Progenitor cell of endocrine pancreas (in vitro differentiated cells): ENCODE results near the gene FHDC1. TPM values are rescaled to one million over a fixed set of nuclear protein-coding genes. Genes with fewer than 3 reads are reported as not detected.

Source experiments
- DNase-seq: peaks from one replicate; pipeline ENCODE4 v3.0.0; 2021; ENCODE audit warnings: low spot score; ENCODE audit not compliant: unreplicated experiment
- H3K27ac Mint-ChIP-seq: 2 replicates; pipeline ENCODE4 v1.8.0; 2021; ENCODE audit warnings: mild to moderate bottlenecking, moderate library complexity, mixed read lengths
- H3K27me3 Mint-ChIP-seq: 2 replicates; pipeline ENCODE4 v1.8.0; 2021; ENCODE audit warnings: mixed read lengths
- H3K36me3 Mint-ChIP-seq: 2 replicates; pipeline ENCODE4 v1.8.0; 2022; ENCODE audit warnings: mixed read lengths; ENCODE audit not compliant: insufficient read depth
- H3K4me1 Mint-ChIP-seq: 2 replicates; pipeline ENCODE4 v1.8.0; 2021; ENCODE audit warnings: low read depth, mixed read lengths
- H3K4me3 Mint-ChIP-seq: 2 replicates; pipeline ENCODE4 v1.8.0; 2021; ENCODE audit warnings: low read depth, mild to moderate bottlenecking, moderate library complexity, mixed read lengths
- H3K9me3 Mint-ChIP-seq: 2 replicates; pipeline ENCODE4 v1.8.0; 2021; ENCODE audit warnings: low read depth, mixed read lengths
- total RNA-seq: library from RNA; stranded (reverse); gene quantifications from 2 replicates; pipeline ENCODE4 v1.2.1, GENCODE V29; 2021
- TF ChIP-seq, protein P1 (sequence below): fragments of 200-600 bp; sonication (generic); IDR thresholded peaks from one replicate; pipeline ENCODE4 v1.5.0; 2021; ENCODE audit warnings: antibody characterized with exemption, mild to moderate bottlenecking; ENCODE audit not compliant: unreplicated experiment

The FHDC1 gene
- total RNA-seq, 1 donor from 2014 or later = 11.6 TPM

DNA sequence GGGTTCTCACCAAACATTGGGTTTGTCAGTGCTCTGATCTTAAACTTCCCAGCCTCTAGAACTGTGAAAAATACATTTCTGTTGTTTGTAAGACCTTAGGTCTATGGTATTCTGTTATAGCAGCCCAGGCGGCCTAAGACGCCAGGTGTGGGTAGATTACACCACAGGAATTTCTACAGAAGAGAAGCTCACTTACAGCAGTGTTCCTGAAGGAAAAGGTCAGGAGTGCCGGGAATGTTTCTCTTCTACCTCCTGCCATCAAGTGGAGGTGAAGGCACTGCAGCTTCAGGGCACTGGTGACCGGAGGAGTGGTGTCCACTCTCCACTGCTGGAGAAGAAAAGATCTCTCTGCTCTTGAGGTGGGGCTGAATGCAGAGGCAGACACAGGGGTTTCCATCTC is 45.7 kb downstream of the FHDC1 start:
- Mint-ChIP-seq H3K4me3 (no peak overlapping the region), H3K27me3 (no peaks in the 10 kb centered on the region), H3K27ac (no peak overlapping the region), H3K4me1 (peaks cover 2% of the 10 kb centered on the region), H3K36me3 (no peaks in the 10 kb centered on the region), H3K9me3 (no peaks in the 10 kb centered on the region)
- TF ChIP-seq, protein P1, sequence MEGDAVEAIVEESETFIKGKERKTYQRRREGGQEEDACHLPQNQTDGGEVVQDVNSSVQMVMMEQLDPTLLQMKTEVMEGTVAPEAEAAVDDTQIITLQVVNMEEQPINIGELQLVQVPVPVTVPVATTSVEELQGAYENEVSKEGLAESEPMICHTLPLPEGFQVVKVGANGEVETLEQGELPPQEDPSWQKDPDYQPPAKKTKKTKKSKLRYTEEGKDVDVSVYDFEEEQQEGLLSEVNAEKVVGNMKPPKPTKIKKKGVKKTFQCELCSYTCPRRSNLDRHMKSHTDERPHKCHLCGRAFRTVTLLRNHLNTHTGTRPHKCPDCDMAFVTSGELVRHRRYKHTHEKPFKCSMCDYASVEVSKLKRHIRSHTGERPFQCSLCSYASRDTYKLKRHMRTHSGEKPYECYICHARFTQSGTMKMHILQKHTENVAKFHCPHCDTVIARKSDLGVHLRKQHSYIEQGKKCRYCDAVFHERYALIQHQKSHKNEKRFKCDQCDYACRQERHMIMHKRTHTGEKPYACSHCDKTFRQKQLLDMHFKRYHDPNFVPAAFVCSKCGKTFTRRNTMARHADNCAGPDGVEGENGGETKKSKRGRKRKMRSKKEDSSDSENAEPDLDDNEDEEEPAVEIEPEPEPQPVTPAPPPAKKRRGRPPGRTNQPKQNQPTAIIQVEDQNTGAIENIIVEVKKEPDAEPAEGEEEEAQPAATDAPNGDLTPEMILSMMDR = no peak
- DNase-seq = no peak

DNA sequence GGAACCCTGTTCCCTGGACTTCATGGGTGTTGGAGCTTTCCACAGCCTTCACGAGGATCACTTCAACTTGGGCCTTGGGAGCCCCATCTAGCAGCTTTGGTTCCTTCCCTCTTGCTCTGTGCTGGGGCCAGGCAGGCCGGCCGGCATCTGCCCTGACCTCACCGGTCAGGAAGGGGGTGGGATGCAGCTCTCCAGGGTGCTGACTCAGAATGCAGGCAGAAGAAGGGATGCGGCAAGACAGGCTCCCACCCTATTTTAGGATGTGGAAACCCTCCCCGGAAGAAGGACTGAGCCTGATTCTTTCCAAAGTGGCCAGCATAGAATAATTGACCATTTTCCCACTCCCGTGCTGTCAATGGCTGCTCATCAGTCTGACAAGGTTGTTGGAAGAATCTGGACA is 47.1 kb downstream of the FHDC1 start:
- no peaks in the 10 kb centered on the region for H3K27me3 Mint-ChIP-seq
- H3K9me3 Mint-ChIP-seq = no peaks in the 10 kb centered on the region
- H3K4me3 Mint-ChIP-seq = no peak overlapping the region
- TF ChIP-seq, protein P1 = no peak
- no peak for DNase-seq
- no peaks in the 10 kb centered on the region for H3K36me3 Mint-ChIP-seq
- H3K27ac Mint-ChIP-seq = no peak overlapping the region
- peaks cover 2% of the 10 kb centered on the region for H3K4me1 Mint-ChIP-seq

DNA sequence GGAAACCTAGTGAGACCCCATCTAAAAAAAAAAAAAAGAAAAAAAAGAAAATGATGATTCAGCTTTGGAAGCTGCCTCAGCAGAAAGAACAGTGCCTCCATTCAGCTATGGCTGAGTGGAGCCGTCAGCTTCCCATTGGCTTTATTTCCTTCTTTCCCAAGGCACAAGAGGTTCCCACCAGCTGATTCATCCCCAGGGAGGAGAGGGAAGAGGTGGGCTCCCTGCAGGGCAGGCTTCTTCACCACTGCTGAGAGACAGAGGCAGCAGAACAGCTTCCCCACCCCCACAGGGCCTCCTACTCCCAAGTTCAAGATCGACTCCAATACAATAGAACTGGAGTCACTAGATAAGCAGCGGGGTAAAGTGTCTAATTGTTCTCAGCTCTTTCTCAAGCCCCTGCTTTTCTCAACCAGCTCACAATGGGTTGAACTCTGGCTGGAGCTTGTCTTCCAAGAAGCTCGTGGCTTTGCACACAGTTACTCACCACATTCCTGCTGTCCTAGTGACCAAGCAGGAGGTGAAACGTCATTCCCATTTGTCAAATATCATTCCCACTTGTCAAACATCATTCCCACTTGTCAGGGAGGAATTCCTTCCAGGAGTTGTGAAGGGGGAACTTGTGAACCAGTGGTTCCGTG is 47.8 kb downstream of the FHDC1 start:
- H3K4me3 Mint-ChIP-seq = no peak overlapping the region
- no peak for DNase-seq
- peaks cover 2% of the 10 kb centered on the region for H3K4me1 Mint-ChIP-seq
- H3K36me3 Mint-ChIP-seq = no peaks in the 10 kb centered on the region
- H3K9me3 Mint-ChIP-seq = no peaks in the 10 kb centered on the region
- TF ChIP-seq, protein P1 = no peak
- H3K27ac Mint-ChIP-seq = no peak overlapping the region
- H3K27me3 Mint-ChIP-seq = no peaks in the 10 kb centered on the region

DNA sequence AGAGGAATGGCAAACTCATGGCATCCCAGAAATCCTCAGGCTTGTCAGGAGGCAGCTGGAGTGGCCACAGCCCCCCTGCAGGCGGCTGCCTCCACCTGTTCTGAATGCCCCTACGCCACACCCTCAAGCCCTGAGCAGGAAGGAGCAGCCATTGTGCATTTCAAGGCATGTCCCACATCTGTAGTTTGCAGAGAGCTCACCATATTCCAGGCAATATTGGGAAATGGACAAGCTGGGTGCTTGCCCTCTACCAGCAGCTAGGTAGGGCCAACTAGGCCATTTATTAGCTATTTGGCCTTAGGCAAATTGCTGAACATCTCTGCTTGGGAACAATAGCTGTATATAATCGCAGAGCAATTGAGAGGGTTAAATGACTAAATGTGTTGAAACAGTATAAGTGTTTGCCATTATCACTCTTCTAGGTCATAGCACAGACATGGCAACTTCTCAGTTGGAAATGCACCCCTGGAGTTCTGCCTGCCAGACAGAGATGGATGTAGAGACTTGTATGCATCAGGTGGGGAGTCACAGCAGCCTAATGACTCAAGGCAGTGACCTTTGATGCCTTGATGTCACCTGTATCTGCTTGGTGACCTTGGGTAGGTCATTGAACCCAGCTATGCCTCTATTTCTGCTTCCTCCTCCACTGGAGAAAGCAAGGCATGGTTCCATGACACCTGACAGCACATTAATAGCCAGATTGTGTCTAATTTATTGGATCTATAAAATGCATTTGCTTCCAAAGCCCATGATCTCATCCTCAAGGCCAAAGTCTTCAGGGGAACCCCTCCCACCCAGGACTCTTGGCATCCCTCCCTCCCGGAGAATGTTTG is 52.8 kb downstream of the FHDC1 start:
- Mint-ChIP-seq H3K27ac (no peak overlapping the region), H3K9me3 (no peaks in the 10 kb centered on the region), H3K36me3 (no peaks in the 10 kb centered on the region), H3K27me3 (no peaks in the 10 kb centered on the region), H3K4me3 (no peak overlapping the region), H3K4me1 (no peaks in the 10 kb centered on the region)
- DNase-seq = no peak
- TF ChIP-seq, protein P1 = no peak

DNA sequence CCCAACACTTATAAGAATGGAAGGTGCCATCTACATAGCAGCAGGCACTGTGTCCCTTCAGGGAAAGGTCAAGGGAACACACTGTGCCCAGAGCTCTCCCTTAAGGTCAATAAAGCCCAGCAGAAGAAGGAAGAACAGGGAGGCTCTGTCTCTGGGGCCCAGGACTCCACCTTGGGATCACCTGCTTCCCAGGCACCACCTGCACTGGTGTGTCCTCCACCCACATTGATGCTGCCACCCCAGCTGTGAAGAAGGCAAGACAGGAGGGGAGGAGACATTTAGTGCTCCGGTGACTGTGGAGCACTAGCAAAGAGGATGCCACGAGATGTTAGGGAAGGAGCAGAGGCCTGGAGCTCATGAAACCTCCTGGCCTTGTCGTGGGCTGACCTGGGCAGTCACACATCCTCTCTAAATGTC is 53.4 kb downstream of the FHDC1 start:
- H3K27ac Mint-ChIP-seq = no peak overlapping the region
- H3K36me3 Mint-ChIP-seq = no peaks in the 10 kb centered on the region
- no peaks in the 10 kb centered on the region for H3K4me1 Mint-ChIP-seq
- H3K27me3 Mint-ChIP-seq = no peaks in the 10 kb centered on the region
- H3K4me3 Mint-ChIP-seq = no peak overlapping the region
- TF ChIP-seq, protein P1 = no peak
- H3K9me3 Mint-ChIP-seq = no peaks in the 10 kb centered on the region
- DNase-seq = no peak
